SIG-M5 treated with dmso at 0.1 percent for 504 hours (cell line): ENCODE data around the gene DDO.
"Not testable (repeated sequence)": the region's sequence is repeated elsewhere in the genome, so short reads cannot be mapped to it uniquely, and the experiment has no call there.

ENCODE experiments used
- DNase-seq: peaks from one replicate; lab custom pipeline; 2025; ENCODE audit not compliant: unreplicated experiment; lab: John Stamatoyannopoulos, UW

Gene DDO

GRCh38 chr6:110369066-110369465, 46.3 kb downstream of the DDO start:
- DNase-seq = no peak

- DNase-seq = no peak
Measured at GRCh38 chr6:110368284-110368683, 47.1 kb downstream of the DDO start.

- no peak for DNase-seq
Measured at GRCh38 chr6:110367825-110368224, 47.5 kb downstream of the DDO start.

GRCh38 chr6:110366975-110367374, 48.4 kb downstream of the DDO start:
- no peak for DNase-seq

GRCh38 chr6:110366256-110366655, 49.1 kb downstream of the DDO start:
- DNase-seq = no peak

GRCh38 chr6:110364364-110365105, 50.8 kb downstream of the DDO start:
- DNase-seq = no peak

- DNase-seq = no peak
Measured at GRCh38 chr6:110363748-110364147, 51.6 kb downstream of the DDO start.

- DNase-seq = no peak
Measured at GRCh38 chr6:110360676-110361075, 54.7 kb downstream of the DDO start.

- DNase-seq = no peak
Measured at GRCh38 chr6:110359556-110359955, 55.8 kb downstream of the DDO start.

- no peak for DNase-seq
Measured at GRCh38 chr6:110358553-110359160, 56.7 kb downstream of the DDO start.

GRCh38 chr6:110357664-110358552, 57.5 kb downstream of the DDO start, which contains the start of gene METTL24:
METTL24 (minus strand) TSS chr6:110358349; CDS start chr6:110358272, 77 bp downstream.
- no peak for DNase-seq

- DNase-seq = no peak
Measured at GRCh38 chr6:110357298-110357663, 58.1 kb downstream of the DDO start.

GRCh38 chr6:110356778-110357177, 58.6 kb downstream of the DDO start:
- DNase-seq = no peak

- no peak for DNase-seq
Measured at GRCh38 chr6:110355727-110356126, 59.6 kb downstream of the DDO start.

- no peak for DNase-seq
Measured at GRCh38 chr6:110355022-110355421, 60.4 kb downstream of the DDO start.

- DNase-seq = no peak
Measured at GRCh38 chr6:110354153-110354552, 61.2 kb downstream of the DDO start.

- DNase-seq = no peak
Measured at GRCh38 chr6:110353457-110354001, 61.8 kb downstream of the DDO start.

- no peak for DNase-seq
Measured at GRCh38 chr6:110352563-110353262, 62.7 kb downstream of the DDO start.

GRCh38 chr6:110351986-110352385, 63.4 kb downstream of the DDO start:
- DNase-seq = no peak

GRCh38 chr6:110351546-110351945, 63.8 kb downstream of the DDO start:
- DNase-seq = no peak

- not testable (repeated sequence) for DNase-seq
Measured at GRCh38 chr6:110350593-110350992, 64.8 kb downstream of the DDO start.
